HL-60/S4 (cell line): ENCODE data around the gene NUSAP1.
"Not testable (repeated sequence)": the region's sequence is repeated elsewhere in the genome, so short reads cannot be mapped to it uniquely, and the experiment has no call there.

Source experiments
- in situ Hi-C: fragments of 300-500 bp; cut with MboI; formaldehyde crosslinking; loops from 2 replicates; pipeline ENCODE4 v1.14.3; 2022; ENCODE audit warnings: low sequenced_read_pairs

Gene NUSAP1

GRCh38 chr15:41411031-41411430, 78.3 kb downstream of the NUSAP1 start:
- in situ Hi-C loops = no loop called here

GRCh38 chr15:41411441-41411840, 78.8 kb downstream of the NUSAP1 start:
- in situ Hi-C loops = no loop called here

GRCh38 chr15:41416128-41416741, 83.6 kb downstream of the NUSAP1 start:
- in situ Hi-C loops = no loop called here

- in situ Hi-C loops = no loop called here
These were observed 84.2 kb downstream of the NUSAP1 start, which contains the start of gene RTF1 for GRCh38 chr15:41416742-41417417. Gene RTF1, plus strand, starts transcription at chr15:41417095. Its CDS starts 21 bp downstream, at chr15:41417116.

- in situ Hi-C loops = no loop called here
These were observed 84.9 kb downstream of the NUSAP1 start for GRCh38 chr15:41417418-41418195.

GRCh38 chr15:41423979-41424659, 91.4 kb downstream of the NUSAP1 start:
- in situ Hi-C loops = no loop called here

- in situ Hi-C loops = no loop called here
These were observed 92.1 kb downstream of the NUSAP1 start for GRCh38 chr15:41424809-41425208.

- in situ Hi-C loops = not testable (repeated sequence)
These were observed 93.2 kb downstream of the NUSAP1 start for GRCh38 chr15:41425907-41426306.

GRCh38 chr15:41429003-41429890, 96.6 kb downstream of the NUSAP1 start:
- in situ Hi-C loops = no loop called here
